HG03108 (cell line): ENCODE results near the gene NFATC4.
"Not testable (repeated sequence)": the region's sequence is repeated elsewhere in the genome, so short reads cannot be mapped to it uniquely, and the experiment has no call there.

Source experiments
- ATAC-seq: cut with Tn5 transposase; IDR thresholded peaks from one replicate; pipeline ENCODE4 v1.9.1; 2021; ENCODE audit warnings: moderate library complexity; ENCODE audit not compliant: unreplicated experiment

Gene NFATC4

DNA sequence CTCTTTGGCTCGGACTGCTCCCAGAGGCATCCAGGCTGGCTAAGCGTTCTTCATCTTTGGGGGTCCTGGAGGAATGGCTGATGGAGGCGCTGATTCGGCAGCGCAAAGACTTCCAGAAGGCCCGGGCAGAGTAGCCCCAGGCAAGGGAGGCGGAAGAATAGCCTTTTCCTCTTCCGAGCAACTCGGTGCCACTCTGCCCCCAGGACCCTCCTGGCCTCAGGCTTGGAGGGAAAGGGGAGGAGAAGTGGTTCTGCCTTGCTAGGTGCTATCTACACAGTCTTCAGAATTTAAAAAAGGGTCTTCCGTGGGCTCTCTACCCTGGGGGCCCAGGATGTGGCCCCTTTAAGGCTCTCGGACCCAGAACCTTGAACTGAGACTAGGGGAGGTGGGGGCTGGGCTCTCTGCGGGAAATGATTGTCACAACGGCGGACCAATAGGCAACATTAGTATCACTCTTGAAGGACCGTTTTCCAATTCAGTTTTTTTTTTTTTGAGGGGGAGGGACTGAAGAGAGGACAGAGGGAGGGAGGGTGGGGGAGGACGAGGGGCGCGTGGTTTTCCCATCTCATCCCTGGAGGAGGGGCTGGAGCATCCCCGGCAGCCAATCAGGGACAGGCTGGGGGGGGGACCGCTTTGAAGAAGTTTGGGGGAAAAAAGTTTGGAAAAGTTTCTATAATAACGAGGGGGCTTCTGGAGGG, at the start of gene NFATC4:
Gene NFATC4, plus strand, starts transcription at position 671 of the 698 bp plus-strand sequence. CDS start 157 bp downstream, outside the sequence.
- no peak for ATAC-seq

DNA sequence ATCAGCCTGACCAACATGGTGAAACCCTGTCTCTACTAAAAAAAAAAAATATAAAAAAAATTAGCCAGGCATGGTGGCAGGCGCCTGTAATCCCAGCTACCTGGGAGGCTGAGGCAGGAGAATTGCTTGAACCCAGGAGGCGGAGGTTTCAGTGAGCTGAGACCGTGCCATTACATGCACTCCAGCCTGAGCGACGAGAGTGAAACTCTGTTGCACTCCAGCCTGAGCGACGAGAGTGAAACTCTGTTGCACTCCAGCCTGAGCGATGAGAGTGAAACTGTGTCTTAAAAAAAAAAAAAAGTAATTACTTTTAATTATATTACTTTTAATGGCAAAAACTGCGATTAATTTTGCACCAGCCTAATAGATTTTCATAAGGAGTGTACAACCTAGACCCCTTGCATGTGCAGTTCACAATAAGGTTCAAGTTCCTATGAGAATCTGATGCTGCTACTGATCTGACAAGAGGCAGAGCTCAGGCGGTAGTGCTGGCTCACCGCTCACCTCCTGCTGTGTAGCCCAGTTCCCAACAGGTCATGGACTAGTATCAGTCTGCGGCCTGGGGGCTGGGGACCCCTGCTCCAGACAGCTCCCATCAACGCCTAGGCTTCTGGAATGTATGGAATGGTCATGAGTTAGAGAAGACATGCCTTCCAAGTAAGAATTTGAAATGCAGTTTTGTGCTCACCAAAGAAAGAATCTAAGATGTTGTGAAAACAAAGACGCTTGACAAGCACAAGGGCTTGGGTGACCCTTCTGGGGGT, 46.6 kb upstream of the NFATC4 start:
- ATAC-seq, result no peak

DNA sequence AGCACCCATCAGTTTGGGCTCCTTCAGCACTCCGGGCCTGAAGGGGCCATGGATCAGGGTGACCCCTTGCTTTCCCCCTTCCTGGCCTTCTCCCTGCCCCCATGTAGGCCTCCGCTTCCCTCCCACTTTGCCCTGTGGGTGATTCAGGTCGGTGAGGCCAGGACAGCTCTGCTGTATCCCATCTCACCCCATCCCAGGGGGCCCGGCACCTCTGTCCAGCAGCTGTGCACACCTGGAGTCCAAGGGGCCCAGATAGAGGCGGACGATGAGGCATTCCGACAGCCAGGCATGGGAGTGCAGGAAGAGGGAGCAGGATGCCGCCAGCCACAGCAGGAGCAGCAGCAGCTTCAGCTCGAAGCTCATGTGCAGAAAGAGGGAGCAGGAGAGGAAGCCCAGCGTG, 45.3 kb upstream of the NFATC4 start:
- no peak for ATAC-seq

- ATAC-seq, result no peak
Measured at GRCh38 chr14:24323341-24323740, 44.6 kb upstream of the NFATC4 start.

GRCh38 chr14:24324024-24324423, 44.0 kb upstream of the NFATC4 start:
- ATAC-seq, result no peak

GRCh38 chr14:24325041-24325530, 42.9 kb upstream of the NFATC4 start:
- ATAC-seq, result no peak

DNA sequence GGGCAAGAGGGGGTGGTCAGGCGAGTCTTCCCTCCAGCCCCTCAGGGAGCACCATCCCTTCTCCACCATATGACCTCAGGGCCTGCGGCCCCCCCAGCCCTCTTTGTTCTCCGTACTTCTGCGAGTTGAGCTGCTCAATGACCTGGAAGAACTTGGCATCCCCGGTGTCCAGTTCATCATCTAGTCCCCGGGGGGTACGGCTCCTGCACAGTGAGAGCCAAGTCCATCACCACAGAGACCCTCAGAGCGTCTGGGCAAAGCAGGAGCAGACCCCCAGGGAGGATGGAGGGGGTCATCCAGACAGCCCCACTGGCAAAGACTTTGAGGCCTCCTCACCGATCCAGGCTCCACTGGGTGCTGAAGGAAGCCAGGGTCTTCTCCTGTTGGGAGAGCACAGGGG, 42.0 kb upstream of the NFATC4 start:
- ATAC-seq, result no peak

DNA sequence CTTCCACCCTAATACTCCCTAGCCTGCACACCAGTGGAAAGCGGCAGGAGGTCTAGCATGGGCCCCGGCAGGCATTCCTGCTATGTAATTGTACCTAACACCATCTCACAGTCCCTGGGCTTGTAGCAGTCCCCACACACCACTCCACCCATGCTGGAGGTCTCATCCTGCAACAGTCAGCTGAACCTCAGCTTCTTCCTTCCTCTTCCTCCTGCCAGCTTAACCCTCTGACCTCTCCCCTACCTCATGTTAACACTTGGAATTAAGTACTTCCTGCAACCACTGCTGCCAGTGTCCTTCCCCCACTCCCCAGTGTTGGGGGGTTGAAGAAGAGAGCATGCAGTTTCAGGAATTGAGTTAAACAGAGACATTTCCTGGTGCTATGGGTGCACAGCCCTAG, 40.7 kb upstream of the NFATC4 start:
- no peak for ATAC-seq

DNA sequence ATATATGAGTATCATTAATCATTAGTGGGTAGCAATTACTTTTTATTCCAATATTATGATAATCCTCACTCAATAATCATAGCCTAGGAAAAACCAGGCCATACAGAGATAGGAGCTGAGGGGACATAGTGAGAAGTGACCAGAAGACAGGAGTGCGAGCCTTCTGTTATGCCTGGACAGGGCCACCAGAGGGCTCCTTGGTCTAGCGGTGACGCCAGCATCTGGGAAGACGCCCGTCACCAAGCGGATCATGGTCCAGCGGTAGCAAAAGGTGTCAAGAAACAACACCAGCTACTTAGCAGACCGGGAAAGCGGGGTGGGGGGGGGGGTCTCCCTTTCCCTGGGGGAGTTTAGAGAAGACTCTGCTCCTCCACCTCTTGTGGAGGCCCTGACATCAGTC, 40.1 kb upstream of the NFATC4 start:
- ATAC-seq, result not testable (repeated sequence)

GRCh38 chr14:24329073-24329663, 38.8 kb upstream of the NFATC4 start:
- no peak for ATAC-seq

DNA sequence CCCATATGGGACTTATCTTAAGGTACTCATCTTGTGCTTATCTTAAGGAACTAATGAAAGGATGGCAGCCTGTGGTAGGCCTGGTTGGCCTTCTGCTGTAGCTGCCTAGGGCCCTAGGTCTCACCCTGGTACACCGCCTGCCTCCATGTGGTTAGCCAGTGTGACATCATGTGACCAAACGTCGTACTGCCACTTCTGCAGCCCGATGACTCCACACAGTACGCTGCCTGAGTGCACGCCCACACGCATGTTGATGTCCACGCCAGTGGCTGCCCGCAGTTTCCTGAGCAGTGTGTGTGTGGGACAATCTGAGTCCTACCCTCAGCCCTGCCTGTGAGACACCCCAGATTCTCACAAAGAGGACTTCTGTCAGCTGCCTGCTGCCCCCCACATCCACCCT, 38.2 kb upstream of the NFATC4 start:
- no peak for ATAC-seq

DNA sequence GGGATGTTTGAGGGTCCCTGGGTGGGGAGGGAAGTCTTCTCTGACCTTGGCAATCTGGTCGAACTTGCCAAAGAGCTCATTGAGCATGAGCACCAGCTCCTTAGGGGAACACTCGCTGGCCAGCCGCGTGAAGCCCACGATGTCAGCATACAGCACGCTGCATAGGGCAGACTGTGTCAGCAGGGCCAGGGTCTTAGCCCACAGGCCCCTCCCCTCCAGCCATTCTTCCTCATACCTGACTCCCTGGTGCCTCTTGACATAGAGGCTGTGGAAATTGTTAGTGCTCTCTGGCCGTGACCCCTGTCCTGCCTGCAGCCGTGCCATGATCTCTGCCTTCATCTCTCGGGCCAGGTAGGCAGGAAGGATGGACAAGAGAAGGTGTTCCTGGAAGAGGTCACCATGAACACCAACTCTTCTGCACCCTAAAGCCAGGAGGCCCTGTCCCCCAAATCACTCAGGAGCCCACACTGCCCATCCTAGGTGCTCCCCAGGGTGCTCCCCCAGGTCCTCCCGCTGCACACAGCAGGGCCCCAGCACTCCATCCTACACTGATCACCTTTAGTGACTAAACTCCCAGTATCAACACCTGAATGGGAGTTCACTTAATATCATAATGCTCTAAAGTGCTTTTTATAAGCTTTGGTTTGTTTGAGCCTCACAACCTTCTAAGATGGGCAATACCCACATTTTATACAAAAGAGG, 36.9 kb upstream of the NFATC4 start:
- ATAC-seq, result no peak

- no peak for ATAC-seq
Measured at GRCh38 chr14:24331731-24332267, 36.2 kb upstream of the NFATC4 start.

- peak; percentile 64 for ATAC-seq
Measured at GRCh38 chr14:24332268-24332993, 35.6 kb upstream of the NFATC4 start.

GRCh38 chr14:24334431-24335291, 33.3 kb upstream of the NFATC4 start, which contains the start of gene ADCY4:
Gene ADCY4 (minus strand): TSS chr14:24335071. CDS start chr14:24334652, 419 bp downstream.
- ATAC-seq, result no peak

- no peak for ATAC-seq
Measured at GRCh38 chr14:24335461-24336171, 32.4 kb upstream of the NFATC4 start.

GRCh38 chr14:24337144-24337823, 30.7 kb upstream of the NFATC4 start:
- ATAC-seq, result no peak

GRCh38 chr14:24337824-24338175, 30.2 kb upstream of the NFATC4 start:
- ATAC-seq, result no peak
